ENCODE data around the gene PHF12. TPM values are rescaled to one million over a fixed set of nuclear protein-coding genes. Genes with fewer than 3 reads are reported as not detected.

The PHF12 gene
- total and polyA plus RNA-seq, 10 of the 15 experiments (the other 5 are each of a cell fraction or from before 2014, with no cell fraction given): 1.3 to 43.9 (median 19.2) TPM

DNA sequence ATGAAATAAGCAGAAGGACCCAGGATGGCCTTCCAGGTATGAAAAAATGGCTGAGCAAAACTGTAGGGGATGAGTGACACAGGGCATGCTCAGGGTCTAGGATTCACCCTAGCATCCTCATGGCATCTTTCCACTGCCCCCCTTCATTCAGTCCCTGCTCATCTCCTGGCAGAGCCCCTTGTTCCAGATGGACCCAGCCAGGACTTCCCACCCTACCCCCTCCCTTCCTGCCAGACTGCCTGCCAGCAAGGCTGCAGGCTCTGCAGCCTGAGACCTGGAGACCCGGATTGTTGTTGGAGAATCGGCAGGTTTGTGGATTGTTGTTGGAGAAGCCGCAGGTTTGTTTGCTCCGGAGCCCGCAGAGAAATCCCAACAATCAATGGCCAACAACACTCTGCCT, 47.9 kb upstream of the PHF12 start:
- H3K79me2 ChIP-seq (ENCODE audit: control insufficient read depth, insufficient read depth, low read length): no peaks in the 10 kb centered on the region
- WGBS (ENCODE audit: insufficient coverage, insufficient replicate concordance, low lambda C conversion rate, missing lambda C conversion rate): 51% methylated on average over 5 of the region's 5 CpGs
- FAIRE-seq (no peak), ATAC-seq (no peak), DNase-seq (ENCODE audit: low read depth, low spot score) (no peak)
- RAD21 ChIA-PET (ENCODE audit: unreplicated experiment): no interaction called here
- no peaks in the 10 kb centered on the region for H4K20me1 ChIP-seq (ENCODE audit: control insufficient read depth, insufficient read depth)
- in situ Hi-C loops (cut with MboI): no loop called here
- no peak overlapping the region for H3K4me2 ChIP-seq (ENCODE audit: control insufficient read depth, insufficient read depth)
- no peaks in the 10 kb centered on the region for H3K9me3 ChIP-seq (replicated peaks; ENCODE audit: control insufficient read depth, insufficient read depth, low read length)
- peaks cover 4% of the 10 kb centered on the region; the same call in 1 of the 2 replicates for H3K4me1 ChIP-seq (ENCODE audit: control insufficient read depth, insufficient read depth, low read length)
- no peak overlapping the region for H3K27ac ChIP-seq (ENCODE audit: control insufficient read depth, insufficient read depth)
- intact Hi-C loops (cut with micrococcal nuclease; ENCODE audit: unreplicated experiment): no loop called here
- H3K9ac ChIP-seq (ENCODE audit: control insufficient read depth, insufficient read depth, low read length): no peak overlapping the region
- no TSS peak for BruUV-seq (replicated peaks)
- SMC1A ChIA-PET (ENCODE audit: uncharacterized antibody, unreplicated experiment): no interaction called here
- peaks cover 0 to 9% of the 10 kb centered on the region in 2 experiments; a peak in 3 of 4 replicates for H3K27me3 ChIP-seq (replicated peaks in 1 of 2; ENCODE audit: control insufficient read depth in 2 of 2, insufficient read depth in 2 of 2, low read length in 1 of 2)
- CTCF ChIA-PET: no interaction called here
- no peaks in the 10 kb centered on the region for H3K36me3 ChIP-seq (ENCODE audit: control insufficient read depth in 2 of 2, insufficient read depth in 2 of 2, low read length in 1 of 2)
- TF ChIP-seq SREBF1 (IDR thresholded peaks at IDR 0.05; ENCODE audit: low read length): no peak
- TF ChIP-seq CREM (IDR thresholded peaks at IDR 0.05; ENCODE audit: low read depth): no peak
- TF ChIP-seq IKZF1 (conservative IDR thresholded peaks at IDR 0.05): no peak
- TF ChIP-seq, protein P1, sequence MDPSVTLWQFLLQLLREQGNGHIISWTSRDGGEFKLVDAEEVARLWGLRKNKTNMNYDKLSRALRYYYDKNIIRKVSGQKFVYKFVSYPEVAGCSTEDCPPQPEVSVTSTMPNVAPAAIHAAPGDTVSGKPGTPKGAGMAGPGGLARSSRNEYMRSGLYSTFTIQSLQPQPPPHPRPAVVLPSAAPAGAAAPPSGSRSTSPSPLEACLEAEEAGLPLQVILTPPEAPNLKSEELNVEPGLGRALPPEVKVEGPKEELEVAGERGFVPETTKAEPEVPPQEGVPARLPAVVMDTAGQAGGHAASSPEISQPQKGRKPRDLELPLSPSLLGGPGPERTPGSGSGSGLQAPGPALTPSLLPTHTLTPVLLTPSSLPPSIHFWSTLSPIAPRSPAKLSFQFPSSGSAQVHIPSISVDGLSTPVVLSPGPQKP (IDR thresholded peaks at IDR 0.05; ENCODE audit: low read depth, low read length): no peak
- TF ChIP-seq HCFC1 (IDR thresholded peaks at IDR 0.05; ENCODE audit: low read length): no peak
- no peak for TF ChIP-seq RCOR1 (conservative IDR thresholded peaks at IDR 0.05; ENCODE audit: low read depth, low read length)
- no peak for TF ChIP-seq IRF5 (IDR thresholded peaks at IDR 0.05; ENCODE audit: borderline replicate concordance)
- POLR2A ChIA-PET: no interaction called here
- H3K4me3 ChIP-seq: no peak overlapping the region
- no peak overlapping the region for H2AFZ ChIP-seq (ENCODE audit: control insufficient read depth, low read depth, low read length)

Measured in GM12878 (cell line).